ENCODE results near the gene H2BK1. TPM values are rescaled to one million over a fixed set of nuclear protein-coding genes. Genes with fewer than 3 reads are reported as not detected.

H2BK1 gene
- total RNA-seq, 2 experiments from 2014 or later: not detected

- Mint-ChIP-seq H3K27me3 (ENCODE audit: low read depth) (peaks cover 26% of the 10 kb centered on the region), H3K4me1 (ENCODE audit: low read depth) (peaks cover 5% of the 10 kb centered on the region), H3K27ac (no peak overlapping the region), H3K4me3 (no peak overlapping the region), H3K36me3 (ENCODE audit: low read depth) (no peaks in the 10 kb centered on the region), H3K9me3 (no peaks in the 10 kb centered on the region)
- intact Hi-C loops (cut with micrococcal nuclease): no loop called here
- CTCF ChIA-PET: interaction anchor here (0.9 to 2.6 kb wide), 2 partner anchors 9 to 52 kb away, joined by 4 to 8 read pairs; partner anchors contain the start of gene GBX1
- DNase-seq: no peak
Observed at GRCh38 chr7:151176401-151176800, 33.9 kb downstream of the H2BK1 start.

DNA sequence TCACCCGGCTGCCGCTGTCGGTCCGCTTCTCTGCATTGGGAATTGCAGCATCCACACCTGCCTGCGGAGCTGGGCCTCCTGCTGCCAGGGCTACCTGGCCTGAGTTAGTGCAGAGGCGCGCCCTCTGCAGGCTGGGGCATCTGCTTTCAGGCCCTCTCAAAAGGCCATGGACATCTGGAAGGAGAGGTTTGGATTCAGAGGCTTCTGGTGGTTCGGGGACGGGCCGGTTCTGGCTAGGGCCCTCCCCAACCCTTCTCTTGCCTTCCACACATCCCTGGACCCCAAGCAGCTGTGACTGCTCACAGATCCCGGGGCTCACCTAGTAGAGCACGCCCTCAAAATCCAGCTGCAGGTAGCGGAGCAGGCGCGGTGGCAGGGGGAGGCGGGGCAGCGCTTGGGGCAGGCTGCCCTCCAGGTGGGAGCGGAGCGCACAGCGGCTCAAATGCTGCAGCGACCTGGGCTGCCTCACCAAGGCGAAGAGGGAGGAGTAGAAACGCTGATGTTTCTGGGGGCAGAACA lies 34.4 kb downstream of the H2BK1 start:
- Mint-ChIP-seq H3K4me3 (no peak overlapping the region), H3K9me3 (no peaks in the 10 kb centered on the region), H3K36me3 (ENCODE audit: low read depth) (no peaks in the 10 kb centered on the region), H3K4me1 (ENCODE audit: low read depth) (peaks cover 5% of the 10 kb centered on the region), H3K27me3 (ENCODE audit: low read depth) (peaks cover 30% of the 10 kb centered on the region), H3K27ac (no peak overlapping the region)
- CTCF ChIA-PET: interaction anchor here (1.0 to 2.6 kb wide), 2 partner anchors 8 to 31 kb away, joined by 3 to 8 read pairs; partner anchors contain the start of gene GBX1
- intact Hi-C loops (cut with micrococcal nuclease): no loop called here
- no peak for DNase-seq

GRCh38 chr7:151175047-151175792 lies 35.1 kb downstream of the H2BK1 start:
- CTCF ChIA-PET: interaction anchor here (0.7 to 1.0 kb wide), 3 partner anchors 18 to 40 kb away, joined by 3 read pairs; no protein-coding TSS in a partner anchor
- intact Hi-C loops (cut with micrococcal nuclease): no loop called here
- H3K4me3 Mint-ChIP-seq: no peak overlapping the region
- no peak for DNase-seq
- peaks cover 5% of the 10 kb centered on the region for H3K4me1 Mint-ChIP-seq (ENCODE audit: low read depth)
- no peak overlapping the region for H3K27ac Mint-ChIP-seq
- H3K36me3 Mint-ChIP-seq (ENCODE audit: low read depth): no peaks in the 10 kb centered on the region
- H3K9me3 Mint-ChIP-seq: no peaks in the 10 kb centered on the region
- H3K27me3 Mint-ChIP-seq (ENCODE audit: low read depth): peaks cover 30% of the 10 kb centered on the region

- no peak overlapping the region for H3K27ac Mint-ChIP-seq
- intact Hi-C loops (cut with micrococcal nuclease): no loop called here
- peaks cover 5% of the 10 kb centered on the region for H3K4me1 Mint-ChIP-seq (ENCODE audit: low read depth)
- peaks cover 38% of the 10 kb centered on the region for H3K27me3 Mint-ChIP-seq (ENCODE audit: low read depth)
- H3K9me3 Mint-ChIP-seq: no peaks in the 10 kb centered on the region
- DNase-seq: peak; percentile 18
- H3K36me3 Mint-ChIP-seq (ENCODE audit: low read depth): no peaks in the 10 kb centered on the region
- CTCF ChIA-PET: interaction anchor here (0.7 to 1.0 kb wide), 3 partner anchors 17 to 41 kb away, joined by 3 read pairs; no protein-coding TSS in a partner anchor
- H3K4me3 Mint-ChIP-seq: no peak overlapping the region
Observed at GRCh38 chr7:151174246-151175046, 35.8 kb downstream of the H2BK1 start.

DNA sequence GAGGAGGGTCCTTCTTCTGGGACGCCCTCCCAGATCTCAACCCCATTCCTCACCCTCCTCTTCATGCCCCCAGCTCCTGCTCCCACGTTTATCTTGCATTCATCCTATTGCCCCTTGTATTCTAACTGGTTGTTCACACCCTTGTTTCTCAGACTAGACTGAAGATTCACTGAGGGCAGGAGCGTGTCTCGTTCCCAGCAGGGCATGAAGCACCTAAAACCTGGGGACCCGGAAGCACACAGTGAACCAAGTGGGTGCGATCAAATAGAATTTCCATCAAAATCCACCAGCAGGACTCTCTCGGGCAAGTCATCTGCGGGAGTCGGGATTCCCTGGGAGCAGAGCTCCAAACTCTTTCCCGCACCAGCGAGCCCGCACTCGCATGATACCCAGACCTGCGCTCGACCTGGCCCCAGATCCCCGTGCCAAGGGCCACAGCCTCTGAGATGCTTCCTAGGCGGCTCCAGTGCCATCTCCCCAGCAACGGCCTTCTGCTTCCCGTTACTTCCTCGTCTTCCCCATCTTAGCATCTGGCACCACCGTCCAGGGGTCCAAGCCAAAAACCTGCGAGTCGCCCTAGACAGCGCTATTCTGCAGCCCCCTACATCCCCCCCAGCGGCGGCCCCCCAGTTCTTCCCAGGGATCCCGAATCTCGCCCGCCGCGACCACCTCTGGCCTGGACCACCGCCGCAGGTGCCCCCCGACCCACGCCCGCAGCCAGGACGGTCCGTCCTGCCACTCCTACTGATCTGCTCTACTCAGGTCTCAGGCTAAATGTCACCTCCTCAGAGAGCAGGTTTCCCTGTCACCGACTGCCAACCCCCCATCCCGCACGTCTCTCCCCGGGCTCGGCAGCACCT lies 36.7 kb downstream of the H2BK1 start:
- no peak overlapping the region for H3K4me3 Mint-ChIP-seq
- CTCF ChIA-PET: no interaction called here
- peaks cover 46% of the 10 kb centered on the region for H3K27me3 Mint-ChIP-seq (ENCODE audit: low read depth)
- no peaks in the 10 kb centered on the region for H3K36me3 Mint-ChIP-seq (ENCODE audit: low read depth)
- peaks cover 6% of the 10 kb centered on the region for H3K4me1 Mint-ChIP-seq (ENCODE audit: low read depth)
- no peak overlapping the region for H3K27ac Mint-ChIP-seq
- no peak for DNase-seq
- H3K9me3 Mint-ChIP-seq: no peaks in the 10 kb centered on the region
- intact Hi-C loops (cut with micrococcal nuclease): no loop called here

- intact Hi-C loops (cut with micrococcal nuclease): loop anchor here (1.0 kb wide), 4 partner anchors 48 to 274 kb away; no protein-coding TSS in a partner anchor
- no peaks in the 10 kb centered on the region for H3K9me3 Mint-ChIP-seq
- H3K36me3 Mint-ChIP-seq (ENCODE audit: low read depth): no peaks in the 10 kb centered on the region
- H3K27ac Mint-ChIP-seq: no peak overlapping the region
- no peak overlapping the region for H3K4me3 Mint-ChIP-seq
- peaks cover 10% of the 10 kb centered on the region for H3K4me1 Mint-ChIP-seq (ENCODE audit: low read depth)
- DNase-seq: peak; percentile 81
- peaks cover 51% of the 10 kb centered on the region for H3K27me3 Mint-ChIP-seq (ENCODE audit: low read depth)
- CTCF ChIA-PET: interaction anchor here (0.6 to 1.0 kb wide), 19 partner anchors 10 to 214 kb away, joined by 3 to 7 read pairs (median 4); partner anchors contain the start of gene ABCF2
Observed at GRCh38 chr7:151172273-151173141, 37.8 kb downstream of the H2BK1 start.

GRCh38 chr7:151168787-151169162 lies 41.5 kb downstream of the H2BK1 start:
- H3K27me3 Mint-ChIP-seq (ENCODE audit: low read depth): peaks cover 56% of the 10 kb centered on the region
- CTCF ChIA-PET: interaction anchor here (0.9 to 2.6 kb wide), 7 partner anchors 9 to 390 kb away, joined by 3 to 12 read pairs (median 5); no protein-coding TSS in a partner anchor
- DNase-seq: no peak
- no peaks in the 10 kb centered on the region for H3K9me3 Mint-ChIP-seq
- H3K4me1 Mint-ChIP-seq (ENCODE audit: low read depth): peaks cover 12% of the 10 kb centered on the region
- intact Hi-C loops (cut with micrococcal nuclease): loop anchor here (1.0 kb wide), 2 partner anchors 76 to 135 kb away; no protein-coding TSS in a partner anchor
- no peak overlapping the region for H3K27ac Mint-ChIP-seq
- no peak overlapping the region for H3K4me3 Mint-ChIP-seq
- no peaks in the 10 kb centered on the region for H3K36me3 Mint-ChIP-seq (ENCODE audit: low read depth)

DNA sequence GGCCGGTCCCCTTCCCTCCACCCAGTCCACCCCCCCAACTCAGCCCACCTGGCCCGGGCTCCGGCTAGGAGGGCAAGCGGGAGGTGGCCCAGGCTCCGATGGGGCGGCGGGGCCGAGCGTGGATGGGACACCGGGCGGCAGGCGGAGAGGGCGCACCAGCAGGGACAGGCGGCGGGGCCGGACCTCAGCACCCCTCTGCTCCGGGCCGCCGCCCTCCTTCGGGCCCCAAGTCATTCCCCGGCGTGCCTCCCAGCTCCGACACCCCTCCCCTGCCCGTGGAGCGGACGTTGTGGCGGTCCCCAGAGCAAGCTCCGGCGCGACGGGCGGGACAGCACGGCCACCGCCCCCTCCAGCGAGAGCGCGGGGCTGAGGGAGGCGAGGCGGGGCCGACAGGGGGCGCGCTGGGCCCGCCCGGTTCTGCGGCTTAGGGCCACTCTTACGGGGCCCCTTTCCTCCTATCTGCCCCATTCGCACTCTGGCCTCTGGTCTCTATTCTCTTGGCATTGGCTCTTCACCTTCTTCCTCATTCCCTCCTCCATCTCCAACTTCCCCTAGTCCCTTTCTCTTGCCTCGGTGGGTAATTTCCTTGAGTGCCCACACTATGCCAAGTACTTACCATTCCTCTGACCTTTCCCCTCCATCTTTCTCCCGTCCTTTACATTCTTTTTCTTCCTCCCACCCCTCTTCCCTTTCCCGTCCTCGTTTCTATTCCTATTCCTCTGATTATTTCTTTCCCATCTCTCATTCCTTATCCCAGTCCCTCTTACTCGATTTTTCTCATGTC lies 42.1 kb downstream of the H2BK1 start:
- no peak overlapping the region for H3K27ac Mint-ChIP-seq
- no peaks in the 10 kb centered on the region for H3K36me3 Mint-ChIP-seq (ENCODE audit: low read depth)
- CTCF ChIA-PET: interaction anchor here (0.6 to 2.5 kb wide), 9 partner anchors 9 to 362 kb away, joined by 3 to 9 read pairs (median 4); no protein-coding TSS in a partner anchor
- peaks cover 50% of the 10 kb centered on the region for H3K27me3 Mint-ChIP-seq (ENCODE audit: low read depth)
- peaks cover 12% of the 10 kb centered on the region for H3K4me1 Mint-ChIP-seq (ENCODE audit: low read depth)
- H3K4me3 Mint-ChIP-seq: peak overlapping the region; percentile 66
- H3K9me3 Mint-ChIP-seq: no peaks in the 10 kb centered on the region
- intact Hi-C loops (cut with micrococcal nuclease): loop anchor here (1.0 kb wide), 2 partner anchors 76 to 135 kb away; no protein-coding TSS in a partner anchor
- peak; percentile 63 for DNase-seq

DNA sequence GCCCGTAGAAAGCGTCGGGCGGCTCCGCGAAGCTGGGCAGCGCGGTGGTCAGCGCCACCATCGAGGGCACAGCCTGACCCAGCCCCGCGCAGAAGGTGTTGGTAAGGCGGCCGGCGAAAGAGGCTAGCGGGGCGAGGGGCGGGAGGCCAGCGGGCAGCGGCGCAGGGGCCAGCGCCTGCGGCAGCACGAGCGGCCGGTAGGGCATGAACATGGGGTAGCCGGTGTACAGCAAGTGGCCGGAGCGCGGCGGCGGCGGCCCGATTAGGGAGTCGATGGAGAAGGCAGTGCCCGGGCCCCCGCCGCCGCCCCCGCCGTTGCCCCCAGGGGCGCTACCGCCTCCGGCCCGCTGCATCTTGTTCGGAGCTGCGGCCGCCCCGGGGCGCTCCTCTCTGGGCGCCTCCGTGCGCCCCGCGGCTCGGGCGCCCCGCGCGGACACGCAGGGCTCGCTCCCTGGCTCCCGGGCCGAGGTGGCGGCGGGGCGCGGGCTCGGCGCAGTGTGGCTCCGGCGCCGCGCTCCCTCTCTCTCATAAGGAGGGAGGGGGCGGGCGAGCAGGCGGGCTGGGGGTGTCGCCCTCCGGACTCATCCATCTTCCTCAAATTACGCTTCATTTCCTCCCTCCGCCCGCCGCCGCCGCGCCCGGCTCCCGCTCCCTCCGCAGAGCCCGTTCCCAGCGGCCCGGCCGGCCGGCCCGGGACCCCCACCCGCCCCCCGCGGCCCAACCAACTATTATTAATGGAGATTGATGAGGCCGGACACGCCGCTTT lies 42.9 kb downstream of the H2BK1 start, which contains the start of gene GBX1:
TSS of gene GBX1 (minus strand) at position 498 of the 765 bp plus-strand sequence. CDS start at position 352, 146 bp downstream.
- Mint-ChIP-seq H3K27me3 (ENCODE audit: low read depth) (peaks cover 43% of the 10 kb centered on the region), H3K27ac (no peak within 1 kb of the TSS), H3K9me3 (no peaks in the 10 kb centered on the region), H3K4me3 (peak within 1 kb of the TSS; percentile 66), H3K4me1 (ENCODE audit: low read depth) (peaks cover 8% of the 10 kb centered on the region), H3K36me3 (ENCODE audit: low read depth) (no peaks in the 10 kb centered on the region)
- CTCF ChIA-PET: interaction anchor here (0.6 to 2.5 kb wide), 12 partner anchors 8 to 363 kb away, joined by 3 to 9 read pairs (median 4); no protein-coding TSS in a partner anchor
- peak; percentile 19 for DNase-seq
- intact Hi-C loops (cut with micrococcal nuclease): no loop called here

Measured in activated naive CD4-positive, alpha-beta T cell treated with anti-CD3 and anti-CD28 coated beads for 36 hours (primary cell).